HG03103 (cell line): Measurements from ENCODE around the gene RPL38.

Source experiments
- ATAC-seq: cut with Tn5 transposase; IDR thresholded peaks from one replicate; pipeline ENCODE4 v1.9.1; 2021; ENCODE audit warnings: low read depth; ENCODE audit not compliant: unreplicated experiment

The RPL38 gene

DNA sequence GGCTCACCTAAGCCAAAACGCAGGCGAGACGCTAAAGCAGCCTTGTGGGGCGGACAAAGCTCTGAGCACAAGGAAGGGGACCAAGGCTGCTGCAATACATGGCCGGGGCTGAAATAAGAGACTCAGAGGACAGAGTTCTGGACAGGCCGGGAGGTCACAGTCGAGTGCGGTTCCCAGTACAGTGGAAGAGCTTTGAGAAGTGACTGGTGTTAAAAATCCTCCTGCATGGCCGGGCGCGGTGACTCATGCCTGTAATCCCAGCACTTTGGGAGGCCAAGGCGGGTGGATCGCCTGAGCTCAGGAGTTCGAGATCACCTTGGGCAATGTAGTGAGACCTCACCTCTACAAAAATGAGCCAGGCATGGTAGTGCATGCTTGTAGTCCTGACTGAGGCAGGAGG is 20.4 kb downstream of the RPL38 start:
- ATAC-seq, result no peak

DNA sequence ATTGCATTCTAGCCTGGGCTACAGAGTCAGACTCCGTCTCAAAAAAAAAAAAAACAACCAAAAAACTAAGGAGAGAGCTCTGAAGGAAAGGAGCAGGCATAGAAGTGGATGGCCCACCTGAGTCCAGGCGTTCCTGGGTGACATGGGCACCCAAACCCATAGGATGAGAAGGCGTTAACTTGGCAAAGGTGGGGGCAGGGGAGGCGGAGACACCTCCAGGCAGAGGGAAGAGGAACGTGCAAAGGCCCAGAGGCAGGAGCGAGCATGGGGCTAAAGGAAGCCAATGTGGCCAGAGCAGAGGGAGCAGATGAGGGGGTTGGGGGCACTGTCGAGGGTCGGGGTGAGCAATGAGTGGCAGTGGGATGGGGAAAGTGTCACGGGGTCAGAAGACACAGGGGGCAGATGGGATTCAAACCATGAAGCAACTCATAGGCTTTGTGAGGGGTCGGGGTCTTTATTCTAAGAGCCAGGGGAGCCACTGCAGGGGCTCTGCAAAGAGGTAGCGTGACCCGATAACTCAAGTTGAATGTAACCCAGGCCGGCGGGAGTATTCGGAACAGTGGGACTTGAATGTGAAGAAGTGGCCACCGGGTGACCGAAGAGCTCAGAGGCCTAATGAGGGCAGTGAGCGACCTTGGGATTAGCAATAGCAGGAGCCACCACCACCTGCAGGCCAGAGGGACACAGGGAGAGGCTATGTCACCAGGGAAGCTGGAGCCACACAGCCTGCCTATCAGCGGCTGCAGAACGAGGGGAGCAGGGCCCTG is 21.7 kb downstream of the RPL38 start:
- no peak for ATAC-seq

DNA sequence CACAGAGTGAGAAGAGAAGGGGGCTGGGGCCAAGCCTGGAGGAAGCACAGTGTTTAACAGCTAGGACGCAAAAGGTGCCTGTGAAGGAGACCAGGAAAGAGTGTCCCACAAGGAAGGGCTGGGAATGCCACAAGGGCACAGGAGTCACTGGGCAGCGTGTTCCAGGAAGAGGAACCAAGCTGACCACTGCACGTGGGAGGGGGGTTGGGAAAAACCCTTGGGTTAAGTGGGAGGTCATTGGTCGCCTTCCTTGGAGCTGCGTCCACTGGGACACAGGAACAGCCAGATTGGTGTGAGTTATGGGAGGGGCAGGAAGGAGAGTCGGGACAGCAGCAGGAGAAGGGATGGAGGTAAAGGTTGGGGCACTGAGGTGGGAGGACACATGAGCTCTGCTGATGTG is 22.8 kb downstream of the RPL38 start:
- ATAC-seq, result no peak

DNA sequence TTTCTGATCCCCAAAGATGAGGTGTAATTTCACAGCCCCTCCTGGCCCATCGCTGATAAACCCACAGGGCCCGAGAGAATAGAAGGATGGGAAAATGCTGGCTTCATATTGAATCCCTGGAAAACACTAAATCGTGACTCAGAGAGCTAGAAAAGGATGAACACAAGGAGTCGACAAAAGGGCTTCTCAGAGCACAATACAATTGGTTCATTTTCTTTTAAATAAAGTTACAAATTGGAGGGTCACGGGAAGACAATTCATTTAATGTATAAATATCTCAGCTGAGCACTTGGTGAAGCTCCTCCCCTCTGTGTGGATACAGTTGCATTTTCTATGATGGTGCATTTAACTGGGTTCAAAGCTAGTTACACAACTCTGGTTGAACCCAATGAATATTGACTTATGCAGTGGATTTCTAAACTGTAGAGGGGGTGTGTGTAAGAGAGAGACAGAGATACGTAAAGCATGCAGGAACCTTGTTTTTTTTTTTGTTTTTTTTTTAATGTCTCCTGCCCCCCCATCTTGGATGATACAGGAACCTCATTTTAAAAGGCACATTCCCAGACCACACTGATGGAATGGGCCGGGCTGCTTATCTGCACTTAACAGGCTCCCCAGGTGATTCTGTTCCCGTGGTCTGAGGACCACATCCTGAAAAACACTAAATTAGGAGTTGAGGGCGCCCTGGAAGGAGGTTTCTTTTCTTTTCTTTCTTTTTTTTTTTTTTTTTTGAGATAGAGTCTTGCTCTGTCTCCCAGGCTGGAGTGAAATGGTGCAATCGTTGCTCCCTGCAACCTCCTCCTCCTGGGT is 24.0 kb downstream of the RPL38 start:
- no peak for ATAC-seq

DNA sequence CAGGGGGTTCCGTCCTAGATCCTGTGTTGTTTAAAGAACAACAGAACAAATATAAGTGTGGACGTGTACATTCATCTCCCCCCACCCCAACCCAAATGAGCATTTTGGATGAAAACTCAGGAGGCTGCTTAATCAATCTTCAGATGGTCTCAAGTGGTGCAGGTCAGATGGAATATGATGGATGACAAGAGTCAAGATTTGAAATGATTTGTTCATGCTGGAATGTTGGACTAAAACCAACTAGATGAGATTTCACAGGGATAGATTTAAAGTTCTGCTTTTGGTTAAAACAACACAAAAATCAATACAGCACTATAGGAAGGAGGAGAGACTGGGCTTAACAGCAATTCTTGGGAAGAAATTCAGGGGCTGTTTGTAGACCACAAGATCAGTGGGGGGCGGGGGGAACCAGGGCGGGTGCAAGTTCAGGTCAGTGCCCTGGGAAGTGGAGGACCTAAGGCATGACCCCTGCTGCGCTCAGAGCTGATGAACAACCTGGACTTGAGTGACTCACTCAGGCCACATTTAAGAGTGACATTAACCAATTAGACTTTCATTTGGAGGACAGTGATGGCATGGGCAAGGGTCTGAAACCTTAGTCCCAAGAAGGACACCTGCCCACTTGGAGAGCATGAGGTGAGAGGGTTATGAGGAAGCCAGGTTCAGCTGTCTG is 25.0 kb downstream of the RPL38 start:
- ATAC-seq, result no peak

DNA sequence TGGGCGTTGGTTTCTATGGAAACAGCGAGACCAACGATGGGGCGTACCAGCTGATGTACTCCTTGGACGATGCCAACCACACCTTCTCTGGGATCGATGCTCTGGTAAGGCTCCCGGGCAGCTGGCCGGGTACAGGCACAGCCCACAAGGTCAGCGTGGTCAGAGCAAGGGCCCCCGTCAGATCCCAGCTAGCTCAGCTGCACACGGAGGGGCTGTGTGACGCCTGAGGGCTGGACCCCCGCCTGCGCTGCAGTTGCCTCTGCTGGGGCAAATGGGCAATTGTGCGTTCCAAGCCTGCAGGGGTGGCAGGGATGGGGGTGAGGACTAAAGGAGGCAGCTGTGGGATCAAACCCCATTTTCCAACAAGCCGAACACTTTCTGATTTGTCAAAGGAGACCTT is 27.4 kb downstream of the RPL38 start:
- ATAC-seq, result no peak

DNA sequence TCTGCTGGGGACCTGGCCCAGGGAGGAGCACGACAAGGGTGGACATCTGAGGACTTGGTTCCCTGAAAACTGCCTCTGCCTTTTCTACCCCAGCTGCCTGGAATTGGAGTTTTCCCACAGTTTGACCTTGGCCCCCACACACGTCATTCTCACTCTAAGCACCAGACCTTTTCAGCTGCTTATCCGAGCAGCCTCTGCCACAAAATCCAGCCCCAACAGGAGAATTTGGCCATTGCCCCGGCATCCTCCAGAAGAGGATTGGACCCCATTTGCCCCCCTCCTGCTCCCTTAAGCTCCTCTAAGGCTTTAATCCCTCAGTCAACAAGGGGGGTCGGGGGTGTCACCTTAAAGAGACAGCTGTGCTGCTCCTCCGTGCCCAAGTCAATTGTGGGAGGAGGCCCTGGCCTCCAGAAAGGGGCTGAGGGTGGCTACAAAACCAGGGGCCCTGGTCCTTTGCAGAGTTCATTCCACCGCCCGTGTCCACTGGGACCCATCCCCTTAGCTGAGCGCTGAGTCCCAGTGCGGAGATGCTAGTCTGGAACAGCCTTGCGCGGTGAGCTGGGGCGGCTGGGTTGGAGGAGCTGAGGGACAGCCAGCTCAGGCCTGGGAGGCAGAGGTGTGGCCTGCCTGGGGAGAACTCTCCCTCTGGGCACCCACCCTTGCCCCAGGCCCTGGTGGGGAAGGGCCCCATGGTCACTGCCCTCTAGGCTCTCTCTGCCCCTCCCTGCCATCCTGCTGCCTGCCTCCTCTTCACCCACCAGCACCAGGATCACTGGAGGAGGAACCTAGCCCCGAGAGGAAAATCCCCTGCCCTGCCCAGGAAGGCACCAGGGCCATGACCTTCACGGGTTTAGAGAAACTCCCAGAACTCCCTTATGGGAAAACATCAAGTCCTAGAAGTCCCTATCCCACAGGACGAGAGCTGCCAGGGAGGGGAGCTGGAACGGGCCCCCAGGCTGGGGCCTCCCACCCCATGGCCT is 28.7 kb downstream of the RPL38 start:
- no peak for ATAC-seq

DNA sequence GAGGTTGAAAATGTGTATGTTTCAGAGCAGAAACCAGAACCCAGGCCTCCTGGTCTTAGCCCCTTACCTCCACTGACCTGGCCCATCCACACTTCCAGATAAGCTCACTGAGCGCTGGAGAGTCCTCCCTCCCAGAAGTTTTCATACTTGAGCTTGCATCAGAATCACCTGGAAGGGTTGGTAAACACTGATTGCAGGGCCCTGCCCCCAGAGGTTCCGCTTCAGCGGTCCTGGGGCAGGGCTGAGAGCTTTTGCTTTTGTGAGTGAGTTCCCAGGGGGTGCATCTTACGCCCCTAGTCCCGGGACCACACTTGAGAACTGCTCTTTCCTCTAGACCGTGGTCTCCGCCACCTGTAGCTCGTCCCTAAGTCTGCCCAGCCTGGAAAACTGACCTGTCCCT is 30.5 kb downstream of the RPL38 start:
- ATAC-seq, result no peak

DNA sequence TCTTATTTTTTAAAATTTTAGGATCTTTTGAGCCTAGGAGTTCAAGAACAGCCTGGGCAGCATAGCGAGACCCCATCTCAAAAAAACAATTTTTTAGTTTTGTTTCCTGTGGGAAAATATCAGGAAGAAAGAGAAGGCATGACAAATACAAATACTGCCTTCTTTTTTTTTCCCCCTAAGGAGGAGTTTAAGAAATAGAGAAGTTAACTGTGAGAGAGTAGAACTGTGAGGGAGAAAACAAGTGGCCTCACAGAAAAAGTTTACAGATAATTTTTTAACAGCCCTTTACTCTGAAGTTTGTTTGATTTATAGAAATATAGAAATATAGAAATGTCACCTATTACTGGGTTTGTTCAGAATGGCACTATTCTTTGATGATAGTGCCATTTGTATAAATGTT is 31.0 kb downstream of the RPL38 start:
- no peak for ATAC-seq

DNA sequence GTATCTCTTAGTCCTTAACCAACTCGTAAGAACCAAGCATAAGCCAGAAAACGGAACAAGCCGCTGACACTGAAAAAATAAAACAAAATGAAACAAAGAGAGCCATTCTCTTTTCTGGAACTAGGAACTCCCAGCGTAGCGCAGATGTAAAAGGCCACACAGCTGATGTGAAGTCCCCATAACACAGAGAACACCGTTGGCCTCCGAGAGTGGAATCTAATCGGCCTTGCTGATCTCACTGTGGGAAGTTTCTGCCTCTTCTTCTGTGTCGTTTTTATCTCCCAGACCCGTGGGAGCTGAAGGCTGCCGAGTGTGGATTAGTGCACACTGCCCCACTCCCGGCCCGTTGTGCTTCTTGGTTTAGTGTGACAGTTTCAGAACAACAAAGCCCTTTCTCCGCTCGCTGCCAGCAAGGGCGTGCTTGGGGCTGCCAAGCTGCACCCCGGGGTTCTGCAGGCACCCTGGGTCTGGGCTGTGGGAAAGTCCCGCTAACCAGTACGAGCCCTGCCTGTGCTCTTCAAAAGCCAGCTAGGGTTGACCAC is 31.6 kb downstream of the RPL38 start:
- ATAC-seq, result no peak

DNA sequence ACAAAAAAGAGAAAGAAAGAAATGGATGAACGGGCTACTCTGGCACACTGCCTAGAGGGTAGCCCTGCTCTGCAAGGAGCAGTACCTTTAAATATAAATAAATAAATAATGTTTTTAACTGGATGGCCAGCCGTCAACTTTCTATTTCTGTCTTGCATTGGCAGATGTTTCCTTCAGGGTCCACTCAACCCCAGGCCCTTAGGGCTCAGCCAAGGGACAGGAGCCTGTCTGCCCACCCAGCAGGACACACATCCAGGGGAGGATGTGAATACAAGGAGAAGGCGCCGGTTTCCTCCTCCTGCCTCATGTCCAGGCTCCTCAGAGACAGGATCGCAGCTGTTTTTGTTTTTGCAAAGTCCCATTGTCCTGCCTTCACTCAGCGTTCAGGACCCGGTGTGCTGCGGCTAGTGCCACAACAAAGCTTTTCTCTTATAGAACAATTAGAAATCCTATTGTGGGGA is 32.5 kb downstream of the RPL38 start:
- ATAC-seq, result no peak

DNA sequence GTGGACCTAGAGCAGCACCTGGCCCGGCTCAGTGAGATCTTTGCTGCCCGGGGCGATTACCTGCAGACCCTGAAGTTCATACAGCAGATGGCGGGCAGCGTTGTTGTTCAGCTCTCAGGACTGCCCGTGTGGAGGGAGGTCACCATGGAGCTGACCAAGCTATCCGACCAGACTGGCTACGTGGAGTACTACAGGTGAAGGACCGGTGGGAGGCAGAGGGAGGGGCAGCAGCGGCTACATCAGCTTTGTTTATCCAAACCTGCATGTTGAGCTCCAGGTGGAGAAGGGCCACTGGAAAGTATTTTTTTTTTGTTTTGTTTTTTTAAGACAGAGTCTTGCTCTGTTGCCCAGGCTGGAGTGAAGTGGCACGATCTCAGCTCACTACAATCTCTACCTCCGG is 33.8 kb downstream of the RPL38 start:
- ATAC-seq, result no peak

DNA sequence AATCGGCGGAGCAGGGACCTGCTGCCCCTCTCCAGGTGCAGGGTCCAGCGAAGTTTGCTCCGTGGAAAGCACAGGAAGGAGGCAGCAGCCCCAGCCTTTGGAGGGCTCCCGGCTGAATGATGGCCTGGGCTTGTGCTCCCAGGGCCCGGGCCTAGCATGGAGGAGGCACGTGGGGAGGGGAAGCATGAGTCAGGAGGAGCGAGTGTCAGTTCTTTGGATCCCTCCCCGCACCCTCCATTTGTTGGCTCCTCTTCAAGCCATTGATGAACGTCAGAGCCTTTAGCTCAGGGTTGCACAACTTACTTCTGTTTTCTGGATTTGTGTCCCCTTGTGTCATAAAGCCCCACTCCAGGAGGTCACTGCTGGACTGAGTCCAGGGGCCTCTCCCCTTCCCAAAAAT is 35.7 kb downstream of the RPL38 start:
- no peak for ATAC-seq

DNA sequence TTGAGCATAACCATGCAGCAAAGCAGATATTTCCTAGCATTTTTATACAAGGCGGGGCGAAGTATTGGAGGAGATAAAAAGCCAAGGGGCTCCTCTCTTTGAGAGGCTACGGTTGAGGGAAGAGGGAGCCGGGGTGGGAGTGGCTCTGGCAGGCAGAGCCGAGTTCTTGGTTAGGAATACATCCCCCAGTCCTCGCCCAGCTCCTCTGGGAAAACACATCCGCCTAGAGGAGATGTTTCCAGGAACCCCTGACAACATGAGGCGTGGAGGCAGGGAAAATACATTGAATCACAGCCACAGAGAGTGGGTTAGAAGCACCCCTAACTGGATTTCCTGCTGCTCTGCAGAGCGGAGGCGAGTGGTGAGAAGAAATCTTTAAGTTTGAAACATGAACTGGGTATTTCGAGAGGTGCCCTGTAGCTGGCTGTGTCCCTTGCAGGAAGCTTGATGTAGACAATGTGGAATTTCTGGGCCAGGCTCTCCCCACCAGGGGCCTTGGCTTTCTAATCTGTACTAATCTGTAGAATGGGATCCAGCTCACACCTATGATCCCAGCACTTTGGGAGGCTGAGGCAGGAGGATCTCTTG is 37.2 kb downstream of the RPL38 start:
- no peak for ATAC-seq

DNA sequence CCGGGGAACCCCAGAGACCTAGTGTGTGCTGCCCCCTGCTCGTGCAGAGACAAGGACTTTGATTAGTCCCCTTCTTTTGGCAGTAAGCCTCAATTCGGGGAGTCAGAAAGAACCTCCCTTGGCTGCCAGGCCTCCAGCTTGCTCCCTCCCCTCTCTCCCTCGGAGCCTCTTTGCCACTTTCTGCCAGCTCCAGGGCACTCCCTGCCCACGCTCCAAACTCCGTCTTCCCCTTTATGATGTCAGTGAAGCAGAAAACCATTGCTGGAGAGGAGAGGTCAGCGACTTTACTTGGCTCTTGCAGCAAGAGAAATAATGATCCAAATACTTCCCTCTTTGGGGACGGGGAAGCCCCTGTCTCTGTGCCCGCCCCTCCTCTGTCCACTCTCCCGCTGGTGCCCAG is 38.0 kb downstream of the RPL38 start:
- no peak for ATAC-seq

DNA sequence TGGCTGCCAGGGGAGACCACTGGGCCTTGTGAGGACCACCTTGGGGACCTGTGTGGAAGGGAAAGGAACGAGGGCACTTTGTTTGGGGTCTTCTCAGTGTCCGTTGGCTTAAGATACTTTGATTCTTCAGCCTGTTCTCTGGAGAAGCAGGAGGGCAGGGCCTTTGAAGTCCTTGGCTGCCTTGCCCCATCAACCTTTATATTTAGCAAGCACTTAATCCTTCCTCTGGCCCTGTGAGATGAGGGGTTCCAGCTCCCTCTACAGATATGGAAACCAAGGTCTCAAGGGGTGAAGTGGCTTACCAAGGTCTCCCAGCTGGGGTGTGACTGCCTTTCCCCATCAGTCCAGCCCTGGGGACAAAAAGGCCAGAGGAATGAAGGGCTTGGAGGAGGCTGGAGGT is 38.4 kb downstream of the RPL38 start:
- no peak for ATAC-seq

DNA sequence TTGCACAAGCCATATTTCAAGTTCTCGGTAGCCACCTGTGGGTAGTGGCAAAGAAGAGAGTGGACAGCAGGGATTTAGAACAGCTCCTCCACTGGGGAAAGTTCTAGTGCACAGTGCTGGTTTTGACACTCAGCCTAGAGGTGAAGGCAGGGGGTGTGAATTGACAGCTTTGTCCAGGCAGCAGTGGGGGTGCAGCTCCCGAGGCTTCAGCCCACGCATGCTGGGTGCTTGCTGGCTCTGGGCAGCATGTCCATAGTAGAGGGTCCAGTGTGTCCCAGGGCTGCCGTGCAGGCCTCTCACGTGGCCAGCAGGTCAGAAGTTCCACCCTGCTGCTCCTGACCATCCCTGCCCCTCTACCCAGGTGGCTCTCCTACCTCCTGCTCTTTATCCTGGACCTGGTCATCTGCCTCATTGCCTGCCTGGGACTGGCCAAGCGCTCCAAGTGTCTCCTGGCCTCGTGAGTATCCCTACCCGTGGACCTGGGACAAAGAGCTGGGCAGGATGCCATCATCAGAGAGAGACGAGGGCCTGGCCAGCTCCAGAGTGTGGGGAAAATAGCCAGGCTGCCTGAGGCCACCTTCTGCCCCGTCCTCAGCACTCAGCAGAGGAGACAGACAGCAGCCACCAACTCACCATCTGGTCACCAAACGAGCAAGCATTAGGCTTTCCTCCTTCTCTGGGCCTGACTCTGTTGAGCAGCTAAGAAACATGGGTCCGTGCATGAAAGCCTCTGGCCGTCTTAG is 39.7 kb downstream of the RPL38 start:
- ATAC-seq, result no peak

DNA sequence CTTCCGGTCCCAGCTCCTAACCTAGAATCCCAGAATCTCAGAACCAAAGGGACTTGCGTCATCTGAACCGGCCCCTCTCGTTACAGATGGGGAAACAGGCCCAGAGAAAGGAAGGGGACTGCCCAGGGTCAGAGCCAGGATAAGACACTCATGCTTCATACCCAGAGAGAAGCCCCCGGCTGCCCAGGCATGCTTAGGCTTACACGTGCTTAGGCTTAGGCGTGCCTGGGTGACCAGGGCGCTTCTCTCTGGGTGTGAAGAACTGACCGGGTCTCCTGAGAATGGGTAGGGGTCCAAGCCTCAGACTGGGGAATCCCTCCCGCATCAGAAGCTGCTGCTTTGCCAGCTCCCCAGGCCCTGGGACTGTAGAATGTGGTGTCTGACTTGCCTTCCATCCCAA is 40.6 kb downstream of the RPL38 start:
- no peak for ATAC-seq

DNA sequence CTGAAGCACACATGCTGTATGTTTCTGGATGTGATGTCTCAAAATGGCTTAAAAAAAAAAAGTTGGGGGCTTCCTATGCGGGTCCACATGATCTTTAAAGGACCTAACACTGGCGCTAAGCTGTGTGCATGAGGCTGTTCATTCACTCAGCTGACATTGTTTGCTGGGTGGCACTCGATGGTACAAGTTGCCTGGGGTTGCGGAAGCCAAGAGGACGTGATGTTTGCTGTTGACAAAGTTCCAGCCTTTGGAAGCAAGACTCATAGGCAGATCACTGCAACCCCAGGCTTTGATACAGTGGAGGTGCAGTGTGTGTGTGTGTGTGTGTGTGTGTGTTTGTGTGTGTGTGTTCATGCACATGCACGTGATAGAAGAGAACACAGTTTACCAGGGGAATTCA is 41.1 kb downstream of the RPL38 start:
- ATAC-seq, result no peak
